HepG2 (cell line): Measurements from ENCODE around the gene SLC2A4. TPM values are rescaled to one million over a fixed set of nuclear protein-coding genes. Genes with fewer than 3 reads are reported as not detected.
A peak's percentile ranks its signal among the peaks of the same experiment; 100 is the strongest.

Source experiments
- FLYWCH1 ChIP-seq: sonication (generic); formaldehyde crosslinking; IDR thresholded peaks from 2 replicates; pipeline ENCODE4 v1.8.1; 2023; ENCODE audit warnings: mild to moderate bottlenecking, missing genetic modification reagents
- IKZF1 ChIP-seq: fragments of 450-650 bp; IDR thresholded peaks from 2 replicates; pipeline ENCODE4 v1.7.1; 2016
- KAT7 ChIP-seq: IDR thresholded peaks from 2 replicates; pipeline ENCODE4 v1.6.1; 2018; ENCODE audit warnings: borderline replicate concordance, missing compliant biosample characterization
- KLF9 ChIP-seq: IDR thresholded peaks from 2 replicates; pipeline ENCODE4 v1.6.1; 2016; ENCODE audit warnings: low read depth
- MLLT10 ChIP-seq: sonication (generic); formaldehyde crosslinking; IDR thresholded peaks from 2 replicates; pipeline ENCODE4 v1.4.0; 2020; ENCODE audit warnings: missing genetic modification reagents
- NBN ChIP-seq: fragments of 450-650 bp; conservative IDR thresholded peaks from 2 replicates; pipeline ENCODE4 v1.6.1; 2017
- NFATC3 ChIP-seq: sonication (generic); formaldehyde crosslinking; IDR thresholded peaks from 2 replicates; pipeline ENCODE4 v1.5.1; 2020; ENCODE audit warnings: mild to moderate bottlenecking, missing genetic modification reagents
- PHF8 ChIP-seq: sonication (generic); formaldehyde crosslinking; IDR thresholded peaks from 2 replicates; pipeline ENCODE4 v1.5.0; 2020; ENCODE audit warnings: missing genetic modification reagents
- PRMT3 ChIP-seq: sonication (generic); formaldehyde crosslinking; IDR thresholded peaks from 2 replicates; pipeline ENCODE4 v1.8.1; 2022; ENCODE audit warnings: low read depth, mild to moderate bottlenecking, moderate library complexity, missing genetic modification reagents, borderline replicate concordance
- SATB2 ChIP-seq: sonication (generic); formaldehyde crosslinking; IDR thresholded peaks from 2 replicates; pipeline ENCODE4 v1.5.0; 2020; ENCODE audit warnings: missing genetic modification reagents
- ZBTB1 ChIP-seq: sonication (generic); formaldehyde crosslinking; IDR thresholded peaks from 2 replicates; pipeline ENCODE4 v1.4.0; 2020; ENCODE audit warnings: missing genetic modification reagents, borderline replicate concordance
- ZMYM2 ChIP-seq: sonication (generic); formaldehyde crosslinking; IDR thresholded peaks from 2 replicates; pipeline ENCODE4 v1.8.0; 2022; ENCODE audit warnings: mild to moderate bottlenecking, missing genetic modification reagents
- ZNF138 ChIP-seq: sonication (generic); formaldehyde crosslinking; IDR thresholded peaks from 2 replicates; pipeline ENCODE4 v1.5.0; 2020; ENCODE audit warnings: mild to moderate bottlenecking, low read depth, missing genetic modification reagents
- ZNF605 ChIP-seq: sonication (generic); formaldehyde crosslinking; IDR thresholded peaks from 2 replicates; pipeline ENCODE4 v1.8.0; 2022; ENCODE audit warnings: mild to moderate bottlenecking, missing genetic modification reagents
- ZNF749 ChIP-seq: sonication (generic); formaldehyde crosslinking; IDR thresholded peaks from 2 replicates; pipeline ENCODE4 v1.8.0; 2022; ENCODE audit warnings: mild to moderate bottlenecking, missing genetic modification reagents, moderate library complexity, borderline replicate concordance
- polyA plus RNA-seq, 8 experiments: library from polyadenylated mRNA; depleted of rRNA in 3 of 8; stranded (reverse) in 7 of 8; unstranded in 1 of 8; fragments of >200 nt; fragmentation: Illumina TruSeq in 4 of 8; extraction: Trizol in 4 of 8; gene quantifications; 2 replicates each; pipeline versions ENCODE4 v1.2.1 to v1.2.3, GENCODE V29; 2011 to 2016; ENCODE audit warnings: low read depth in 4 of 8, missing spikeins in 1 of 8, mixed read lengths in 1 of 8; ENCODE audit not compliant: insufficient read depth in 1 of 8
- total RNA-seq, 5 experiments: library from RNA; depleted of rRNA; stranded (reverse); fragments of >200 nt; fragmentation: Illumina TruSeq; extraction: Trizol; gene quantifications; 2 replicates each; pipeline ENCODE4 v1.2.3, GENCODE V29; 2016; ENCODE audit warnings: low read depth in 1 of 5
- TF ChIP-seq, protein P1 (sequence below), 2 experiments: sonication (generic) in 1 of 2; formaldehyde crosslinking in 1 of 2; IDR thresholded peaks; 2 replicates each; pipeline versions ENCODE4 v1.6.1 to v1.9.0; 2014 to 2022; ENCODE audit warnings: antibody characterized with exemption in 1 of 2, borderline replicate concordance in 1 of 2, inconsistent platforms in 1 of 2, low read depth in 1 of 2, missing genetic modification reagents in 1 of 2
- TF ChIP-seq, protein P2 (sequence below): sonication (generic); formaldehyde crosslinking; IDR thresholded peaks from 2 replicates; pipeline ENCODE4 v1.4.0; 2020; ENCODE audit warnings: missing genetic modification reagents
- TF ChIP-seq, protein P3 (sequence below): sonication (generic); formaldehyde crosslinking; IDR thresholded peaks from 2 replicates; pipeline ENCODE4 v1.9.0; 2021; ENCODE audit warnings: missing genetic modification reagents, mild to moderate bottlenecking, borderline replicate concordance
- TF ChIP-seq, protein P4 (sequence below): IDR thresholded peaks from 2 replicates; pipeline ENCODE4 v1.6.1; 2012; ENCODE audit warnings: inconsistent platforms

SLC2A4 gene
- total and polyA plus RNA-seq, 2 of the 13 experiments (the other 11 are each of a cell fraction or from before 2014, with no cell fraction given): 4.9 to 5.8 TPM

DNA sequence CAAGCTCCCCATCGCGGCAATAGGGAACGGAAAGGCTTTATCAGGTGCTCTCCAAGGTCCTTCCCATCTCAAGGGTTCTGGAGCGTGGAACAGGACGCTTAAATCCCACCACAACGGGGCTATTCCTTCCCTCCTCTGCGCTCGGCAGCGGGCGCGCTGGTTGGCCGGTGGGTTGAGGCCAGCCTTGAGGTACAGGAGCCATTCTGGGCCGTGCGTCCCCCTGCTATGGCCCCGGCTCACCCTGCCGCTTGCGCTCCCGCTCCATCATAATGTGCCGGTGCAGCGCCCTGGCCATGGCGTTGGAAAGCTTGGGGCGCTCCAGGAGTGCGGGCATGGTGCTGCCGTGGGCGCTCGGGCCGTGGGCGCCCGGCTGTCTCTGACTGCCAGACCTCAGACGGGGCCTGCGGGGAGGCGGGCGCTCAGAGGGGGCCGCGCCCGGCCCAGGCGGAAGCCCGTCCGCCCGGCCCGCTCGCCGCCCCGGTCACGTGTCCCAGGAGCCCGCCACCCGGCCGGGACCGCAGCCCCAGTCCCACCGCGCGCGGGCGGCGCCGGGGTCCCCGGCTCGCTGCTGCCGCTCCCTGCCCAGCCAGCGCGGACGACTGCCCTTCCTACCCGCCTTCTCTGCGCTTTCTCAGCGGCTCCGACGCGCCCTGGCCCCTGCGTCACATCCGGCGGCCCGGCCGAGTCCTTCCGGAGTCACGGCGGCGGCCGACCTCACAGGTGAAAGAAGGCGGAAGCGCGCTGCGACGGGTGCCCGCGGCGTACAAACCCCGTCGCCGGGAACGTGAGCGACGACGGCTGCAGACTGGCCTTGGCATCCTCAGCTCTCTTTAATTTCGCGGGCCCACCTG lies 33.4 kb downstream of the SLC2A4 start, which contains the start of gene GPS2 (continued):
- TF ChIP-seq ZMYM2 (CRISPR knock-in tag) (no peak), FLYWCH1 (CRISPR knock-in tag) (no peak), ZBTB1 (no peak), SATB2 (CRISPR knock-in tag) (no peak), IKZF1 (no peak), NFATC3 (CRISPR knock-in tag) (no peak), PRMT3 (no peak), KLF9 (CRISPR knock-in tag) (no peak), KAT7 (peak; percentile 95; the same call in 1 of the 2 replicates), MLLT10 (no peak), PHF8 (CRISPR knock-in tag) (peak; percentile 90), ZNF138 (no peak), NBN (no peak), ZNF749 (CRISPR knock-in tag) (peak; percentile 52; the same call in 1 of the 2 replicates), ZNF605 (CRISPR knock-in tag) (no peak)
- TF ChIP-seq, protein P1, sequence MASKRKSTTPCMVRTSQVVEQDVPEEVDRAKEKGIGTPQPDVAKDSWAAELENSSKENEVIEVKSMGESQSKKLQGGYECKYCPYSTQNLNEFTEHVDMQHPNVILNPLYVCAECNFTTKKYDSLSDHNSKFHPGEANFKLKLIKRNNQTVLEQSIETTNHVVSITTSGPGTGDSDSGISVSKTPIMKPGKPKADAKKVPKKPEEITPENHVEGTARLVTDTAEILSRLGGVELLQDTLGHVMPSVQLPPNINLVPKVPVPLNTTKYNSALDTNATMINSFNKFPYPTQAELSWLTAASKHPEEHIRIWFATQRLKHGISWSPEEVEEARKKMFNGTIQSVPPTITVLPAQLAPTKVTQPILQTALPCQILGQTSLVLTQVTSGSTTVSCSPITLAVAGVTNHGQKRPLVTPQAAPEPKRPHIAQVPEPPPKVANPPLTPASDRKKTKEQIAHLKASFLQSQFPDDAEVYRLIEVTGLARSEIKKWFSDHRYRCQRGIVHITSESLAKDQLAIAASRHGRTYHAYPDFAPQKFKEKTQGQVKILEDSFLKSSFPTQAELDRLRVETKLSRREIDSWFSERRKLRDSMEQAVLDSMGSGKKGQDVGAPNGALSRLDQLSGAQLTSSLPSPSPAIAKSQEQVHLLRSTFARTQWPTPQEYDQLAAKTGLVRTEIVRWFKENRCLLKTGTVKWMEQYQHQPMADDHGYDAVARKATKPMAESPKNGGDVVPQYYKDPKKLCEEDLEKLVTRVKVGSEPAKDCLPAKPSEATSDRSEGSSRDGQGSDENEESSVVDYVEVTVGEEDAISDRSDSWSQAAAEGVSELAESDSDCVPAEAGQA (IDR thresholded peaks at IDR 0.05; ENCODE audit: low read depth): peak; percentile 91
- TF ChIP-seq, protein P1 (CRISPR knock-in tag; IDR thresholded peaks at IDR 0.05; ENCODE audit: borderline replicate concordance): no peak
- TF ChIP-seq, protein P2, sequence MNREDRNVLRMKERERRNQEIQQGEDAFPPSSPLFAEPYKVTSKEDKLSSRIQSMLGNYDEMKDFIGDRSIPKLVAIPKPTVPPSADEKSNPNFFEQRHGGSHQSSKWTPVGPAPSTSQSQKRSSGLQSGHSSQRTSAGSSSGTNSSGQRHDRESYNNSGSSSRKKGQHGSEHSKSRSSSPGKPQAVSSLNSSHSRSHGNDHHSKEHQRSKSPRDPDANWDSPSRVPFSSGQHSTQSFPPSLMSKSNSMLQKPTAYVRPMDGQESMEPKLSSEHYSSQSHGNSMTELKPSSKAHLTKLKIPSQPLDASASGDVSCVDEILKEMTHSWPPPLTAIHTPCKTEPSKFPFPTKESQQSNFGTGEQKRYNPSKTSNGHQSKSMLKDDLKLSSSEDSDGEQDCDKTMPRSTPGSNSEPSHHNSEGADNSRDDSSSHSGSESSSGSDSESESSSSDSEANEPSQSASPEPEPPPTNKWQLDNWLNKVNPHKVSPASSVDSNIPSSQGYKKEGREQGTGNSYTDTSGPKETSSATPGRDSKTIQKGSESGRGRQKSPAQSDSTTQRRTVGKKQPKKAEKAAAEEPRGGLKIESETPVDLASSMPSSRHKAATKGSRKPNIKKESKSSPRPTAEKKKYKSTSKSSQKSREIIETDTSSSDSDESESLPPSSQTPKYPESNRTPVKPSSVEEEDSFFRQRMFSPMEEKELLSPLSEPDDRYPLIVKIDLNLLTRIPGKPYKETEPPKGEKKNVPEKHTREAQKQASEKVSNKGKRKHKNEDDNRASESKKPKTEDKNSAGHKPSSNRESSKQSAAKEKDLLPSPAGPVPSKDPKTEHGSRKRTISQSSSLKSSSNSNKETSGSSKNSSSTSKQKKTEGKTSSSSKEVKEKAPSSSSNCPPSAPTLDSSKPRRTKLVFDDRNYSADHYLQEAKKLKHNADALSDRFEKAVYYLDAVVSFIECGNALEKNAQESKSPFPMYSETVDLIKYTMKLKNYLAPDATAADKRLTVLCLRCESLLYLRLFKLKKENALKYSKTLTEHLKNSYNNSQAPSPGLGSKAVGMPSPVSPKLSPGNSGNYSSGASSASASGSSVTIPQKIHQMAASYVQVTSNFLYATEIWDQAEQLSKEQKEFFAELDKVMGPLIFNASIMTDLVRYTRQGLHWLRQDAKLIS: no peak
- TF ChIP-seq, protein P3, sequence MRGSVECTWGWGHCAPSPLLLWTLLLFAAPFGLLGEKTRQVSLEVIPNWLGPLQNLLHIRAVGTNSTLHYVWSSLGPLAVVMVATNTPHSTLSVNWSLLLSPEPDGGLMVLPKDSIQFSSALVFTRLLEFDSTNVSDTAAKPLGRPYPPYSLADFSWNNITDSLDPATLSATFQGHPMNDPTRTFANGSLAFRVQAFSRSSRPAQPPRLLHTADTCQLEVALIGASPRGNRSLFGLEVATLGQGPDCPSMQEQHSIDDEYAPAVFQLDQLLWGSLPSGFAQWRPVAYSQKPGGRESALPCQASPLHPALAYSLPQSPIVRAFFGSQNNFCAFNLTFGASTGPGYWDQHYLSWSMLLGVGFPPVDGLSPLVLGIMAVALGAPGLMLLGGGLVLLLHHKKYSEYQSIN: no peak
- TF ChIP-seq, protein P4, sequence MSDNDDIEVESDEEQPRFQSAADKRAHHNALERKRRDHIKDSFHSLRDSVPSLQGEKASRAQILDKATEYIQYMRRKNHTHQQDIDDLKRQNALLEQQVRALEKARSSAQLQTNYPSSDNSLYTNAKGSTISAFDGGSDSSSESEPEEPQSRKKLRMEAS: peak; percentile 88
